Tongue (tissue), 2 donors: Measurements from ENCODE around the gene RNF113B. TPM values are rescaled to one million over a fixed set of nuclear protein-coding genes. Genes with fewer than 3 reads are reported as not detected.

Experiments
- DNase-seq: peaks from one replicate; pipeline ENCODE4 v3.0.0-alpha.2; 2015
- total RNA-seq: library from RNA; depleted of rRNA; stranded (reverse); fragments of >200 nt; gene quantifications from one replicate; pipeline ENCODE4 v1.2.3, GENCODE V29; 2014

Gene RNF113B
- total RNA-seq, 1 donor from 2014 or later, result not detected

DNA sequence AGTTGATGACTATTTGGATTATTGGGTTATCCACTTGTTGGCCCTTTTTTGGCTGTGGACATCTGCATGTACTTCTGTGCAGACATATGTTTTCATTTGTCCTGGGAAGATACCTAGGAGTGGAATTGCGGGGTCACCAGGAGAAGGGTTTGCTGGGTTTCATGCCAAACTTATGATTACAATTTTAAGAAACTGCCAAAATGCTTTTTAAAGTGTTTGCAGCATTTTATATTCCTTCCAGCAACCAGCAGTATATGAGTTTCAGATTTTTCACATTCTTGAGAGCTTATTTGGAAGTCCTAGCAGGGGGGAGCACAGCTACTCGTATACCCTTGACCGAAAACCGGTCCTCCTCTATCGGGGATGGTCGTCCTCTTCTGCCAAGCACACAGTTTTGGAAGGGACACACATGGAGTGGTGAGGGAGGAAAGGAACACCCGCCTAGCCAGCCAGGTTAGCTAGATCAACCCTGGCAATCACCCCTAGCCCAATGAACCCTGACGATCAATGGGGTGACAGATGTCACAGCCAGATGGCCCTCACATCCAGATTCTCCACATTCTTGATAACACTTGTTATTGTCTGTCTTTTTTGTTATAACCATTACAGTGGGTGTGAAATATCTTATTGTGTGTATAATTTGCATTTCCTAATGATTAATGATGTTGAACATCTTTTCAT lies 26.7 kb upstream of the RNF113B start:
- no peak for DNase-seq

DNA sequence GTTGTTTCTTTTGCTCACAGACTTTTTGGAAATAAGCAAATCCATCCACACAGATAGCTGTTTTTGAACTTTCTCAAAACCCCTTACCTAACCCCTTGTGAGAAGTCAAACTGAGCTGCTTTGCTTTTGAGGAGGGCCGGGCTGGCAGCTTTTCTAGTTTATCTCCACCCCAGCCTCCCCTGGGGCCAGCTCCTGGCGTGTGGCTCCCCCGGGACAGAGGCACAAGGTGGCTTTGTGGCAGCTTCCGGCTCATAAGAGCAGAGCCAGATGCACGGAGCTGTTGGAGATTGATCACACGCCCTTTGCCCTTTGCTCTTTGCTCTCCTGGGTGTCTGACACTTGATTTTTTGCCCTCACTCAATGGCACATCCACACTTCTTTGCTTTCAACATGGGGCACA lies 24.9 kb upstream of the RNF113B start:
- DNase-seq, result no peak

DNA sequence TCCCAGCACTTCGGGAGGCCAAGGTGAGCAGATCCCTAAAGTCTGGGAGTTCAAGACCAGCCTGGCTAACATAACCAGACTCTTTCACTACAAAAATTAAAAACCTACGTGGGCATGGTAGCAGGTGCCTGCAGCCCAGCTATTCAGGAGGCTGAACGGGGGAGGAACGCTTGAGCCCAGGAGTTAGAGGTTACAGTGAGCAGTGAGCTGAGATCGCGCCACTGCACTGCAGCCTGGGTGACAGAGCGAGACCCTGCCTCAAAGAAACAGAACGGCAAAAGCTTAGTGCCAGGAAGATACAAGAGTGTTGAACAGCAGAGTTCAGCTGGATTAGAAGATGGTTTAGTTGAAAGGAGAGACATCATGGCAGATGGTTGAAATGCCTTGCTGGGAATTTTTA lies 24.1 kb upstream of the RNF113B start:
- no peak for DNase-seq

DNA sequence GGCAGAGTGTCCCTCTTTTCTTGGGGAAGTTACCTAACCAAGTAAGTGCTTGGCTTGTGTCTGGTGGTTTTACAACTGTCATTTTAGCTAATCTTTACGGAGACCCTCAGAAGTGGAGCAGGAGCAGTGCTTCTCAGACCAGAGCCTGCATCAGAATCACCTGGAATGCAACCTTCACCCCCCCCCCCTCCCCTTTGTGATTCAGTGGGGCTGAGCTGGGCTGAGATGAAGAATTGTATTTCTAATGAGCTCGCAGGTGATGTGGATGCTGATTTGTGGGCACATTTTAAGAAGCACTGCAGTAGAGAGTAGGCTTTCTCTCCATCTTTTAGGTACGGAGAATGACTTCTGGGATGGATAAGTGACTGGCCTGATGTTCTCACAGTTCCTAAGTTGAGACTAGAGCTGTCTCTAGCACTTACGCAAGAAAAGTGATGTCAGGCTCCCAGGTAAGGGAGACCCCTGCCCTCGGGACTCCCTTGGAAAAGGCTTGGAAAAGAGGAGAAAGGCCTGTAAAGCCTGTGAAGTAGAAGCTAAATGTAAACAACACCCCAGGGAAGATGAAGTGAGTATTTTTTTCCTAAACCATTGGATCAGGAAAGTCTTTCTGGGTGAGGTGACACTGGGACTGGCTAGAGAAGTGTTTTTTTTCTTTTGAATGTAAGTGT lies 23.3 kb upstream of the RNF113B start:
- no peak for DNase-seq

DNA sequence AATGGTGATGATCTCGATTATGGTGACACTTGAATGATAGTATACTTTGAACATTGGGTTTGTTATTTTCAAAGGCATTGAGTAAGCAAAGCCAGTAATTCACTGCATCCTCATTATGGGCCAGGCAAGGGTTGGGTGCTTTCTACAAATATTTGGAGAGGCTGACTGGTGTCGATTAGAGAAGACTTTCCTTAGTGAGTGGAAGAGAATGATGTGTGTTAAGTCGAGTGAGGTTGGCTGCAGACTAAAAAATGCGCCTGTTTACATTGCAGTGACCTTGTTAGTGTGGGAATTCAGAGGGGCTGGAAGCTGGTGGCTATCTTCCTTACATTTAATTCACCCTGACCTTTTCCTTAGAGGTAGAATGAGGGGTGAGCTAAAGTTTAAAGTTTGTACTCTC lies 22.4 kb upstream of the RNF113B start:
- no peak for DNase-seq

DNA sequence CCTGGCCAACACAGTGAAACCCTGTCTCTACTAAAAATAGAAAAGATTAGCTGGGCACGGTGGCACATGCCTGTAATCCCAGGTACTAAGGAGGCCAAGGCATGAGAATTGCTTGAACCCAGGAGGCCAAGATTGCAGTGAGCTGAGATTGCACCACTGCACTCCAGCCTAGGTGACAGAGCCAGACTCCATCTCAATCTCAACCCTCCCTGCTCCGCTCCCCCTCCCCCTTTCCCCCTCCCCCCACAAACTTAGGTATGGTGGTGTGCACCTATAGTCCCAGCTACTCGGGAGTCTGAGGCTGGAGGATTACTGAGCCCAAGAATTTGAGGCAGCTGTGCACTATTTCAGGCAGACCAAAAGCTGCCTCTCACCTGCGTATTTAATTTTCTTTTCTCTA lies 21.6 kb upstream of the RNF113B start:
- DNase-seq, result no peak

DNA sequence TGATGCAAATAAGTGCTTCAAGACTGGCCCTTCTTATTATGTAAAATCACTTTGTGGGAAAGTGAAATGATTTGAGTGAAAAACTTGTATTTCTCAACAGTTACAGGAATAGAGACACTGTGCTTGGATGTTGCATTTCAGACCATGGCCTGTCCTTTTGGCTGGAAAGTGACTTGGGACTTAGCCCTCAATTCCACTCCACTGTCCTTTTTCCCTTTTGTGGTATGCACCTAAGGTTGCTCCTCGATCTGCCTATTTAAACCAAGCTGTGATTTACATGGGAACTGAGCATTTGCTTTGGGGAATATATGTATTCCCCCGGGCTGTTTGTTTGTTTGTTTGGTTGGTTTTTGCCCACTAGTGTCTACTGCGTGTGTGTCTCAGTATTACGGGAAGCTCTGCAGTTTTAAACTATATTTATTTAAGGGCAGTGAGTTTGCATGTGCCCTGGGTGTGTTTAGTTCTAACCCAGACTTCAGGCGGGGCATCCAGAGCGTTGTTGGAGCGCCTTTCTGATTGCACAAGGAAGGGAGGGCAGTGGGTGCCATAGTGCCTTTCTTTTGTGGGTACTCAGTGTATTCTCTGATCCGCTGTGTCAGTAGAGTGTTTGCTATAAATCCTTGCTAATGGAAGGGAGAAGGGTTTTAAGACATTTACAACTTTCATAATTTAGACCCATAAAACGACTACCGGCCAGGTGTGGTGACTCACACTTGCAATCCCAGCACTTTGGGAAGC lies 18.2 kb upstream of the RNF113B start:
- no peak for DNase-seq

DNA sequence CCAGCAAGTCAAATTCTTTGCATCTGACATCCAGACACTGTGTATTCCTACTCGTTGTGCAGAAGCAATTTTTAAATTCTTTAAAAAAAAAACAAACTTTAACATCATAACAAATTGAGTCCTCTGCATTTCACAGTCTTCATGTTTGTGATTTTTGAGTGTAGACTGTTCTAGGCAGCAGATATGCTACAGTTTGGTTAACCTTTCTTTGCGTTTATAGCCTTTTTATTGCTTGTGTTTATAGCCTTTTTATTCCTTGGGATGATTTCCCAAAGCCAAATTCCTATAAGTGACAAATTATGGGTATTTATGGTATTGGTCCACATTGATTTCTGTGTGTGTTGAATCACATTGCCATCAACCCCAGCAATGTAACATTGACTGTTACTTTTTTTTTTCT lies 14.9 kb upstream of the RNF113B start:
- no peak for DNase-seq

DNA sequence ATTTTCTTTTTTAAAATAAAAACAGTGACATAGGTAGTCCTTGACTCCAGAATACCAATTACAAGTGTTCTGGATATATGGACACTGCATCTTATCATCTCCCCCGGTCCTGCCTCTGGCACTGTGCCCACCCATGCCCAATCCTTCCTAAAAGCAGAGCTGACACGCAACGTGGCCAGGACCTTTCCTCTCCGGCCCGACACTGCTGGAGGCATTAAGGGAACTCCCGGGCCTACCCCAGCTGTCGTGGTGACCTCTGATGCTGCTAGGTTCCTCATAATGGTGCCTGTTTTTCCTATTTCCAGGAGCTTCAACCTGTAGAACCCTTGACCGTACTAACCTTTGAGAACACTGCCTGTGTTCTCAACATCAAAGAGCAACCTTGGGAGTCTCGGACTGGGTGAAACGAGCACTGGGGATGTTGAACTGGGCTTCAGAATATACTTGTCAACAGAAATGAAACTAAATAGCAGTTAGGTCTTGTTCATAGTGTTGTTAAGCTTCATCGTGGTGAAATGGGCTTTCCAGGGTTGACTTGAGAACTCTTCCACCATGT lies 13.9 kb upstream of the RNF113B start:
- no peak for DNase-seq

DNA sequence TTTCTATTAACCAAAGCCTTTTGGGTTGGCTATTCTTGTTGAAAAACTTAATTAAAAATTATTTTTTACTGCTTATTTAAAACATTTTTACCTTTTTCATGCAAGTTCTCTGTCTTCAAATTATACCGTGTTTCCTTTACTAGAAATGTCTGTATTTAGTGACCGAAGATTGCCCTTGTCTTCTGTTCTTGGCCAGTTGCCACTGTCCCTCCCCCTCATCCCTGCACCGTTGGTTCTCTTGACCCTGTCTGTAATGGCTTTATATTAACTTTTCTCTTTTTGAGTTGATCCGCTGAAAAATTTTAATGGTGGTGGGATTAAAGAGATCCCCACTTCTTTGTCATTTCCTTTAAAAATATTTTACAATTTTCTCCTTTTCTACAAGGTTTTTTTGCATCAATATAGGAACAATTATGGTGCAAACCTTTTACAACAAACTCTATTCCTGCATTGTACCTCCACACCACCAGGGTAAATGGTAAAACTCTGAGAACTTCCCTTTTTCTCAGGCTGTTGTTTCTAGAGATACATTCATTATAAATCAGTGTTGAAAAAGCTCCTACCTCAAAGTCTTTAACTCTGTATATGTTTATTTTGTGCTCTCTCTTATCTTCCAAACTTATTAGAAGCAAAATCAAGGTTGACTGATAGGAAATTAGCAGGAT lies 12.9 kb upstream of the RNF113B start:
- DNase-seq, result no peak

DNA sequence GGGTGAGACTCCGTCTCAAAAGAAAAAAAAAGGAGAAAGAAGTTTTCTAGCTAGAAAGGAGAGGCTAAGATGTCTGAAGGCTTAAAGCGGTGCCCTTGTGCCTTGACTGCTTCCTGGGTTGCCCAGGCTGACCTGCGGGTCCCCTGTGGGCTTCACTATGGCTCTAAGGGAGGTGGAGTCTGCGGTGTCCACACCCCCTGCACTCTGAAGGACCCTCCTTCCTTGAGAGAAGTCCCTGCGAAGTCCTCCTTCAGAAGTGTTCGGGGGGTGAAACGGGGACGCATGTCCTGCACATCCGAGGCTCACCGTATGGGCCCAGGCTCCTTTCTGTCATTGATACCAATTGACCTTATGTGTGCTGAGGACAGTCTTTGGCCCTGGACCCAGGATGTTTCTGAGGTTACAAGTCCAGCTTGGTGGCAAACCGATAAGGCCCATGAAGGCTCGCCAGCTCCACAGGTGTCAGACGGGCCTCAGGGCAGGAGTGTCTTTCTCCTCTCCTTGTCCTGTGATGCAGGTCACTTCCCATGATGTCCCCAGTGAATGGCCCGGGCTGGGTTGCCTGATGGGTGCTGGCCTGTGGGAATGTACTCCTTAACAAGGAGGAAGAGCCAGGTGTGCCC lies 11.6 kb upstream of the RNF113B start:
- no peak for DNase-seq

DNA sequence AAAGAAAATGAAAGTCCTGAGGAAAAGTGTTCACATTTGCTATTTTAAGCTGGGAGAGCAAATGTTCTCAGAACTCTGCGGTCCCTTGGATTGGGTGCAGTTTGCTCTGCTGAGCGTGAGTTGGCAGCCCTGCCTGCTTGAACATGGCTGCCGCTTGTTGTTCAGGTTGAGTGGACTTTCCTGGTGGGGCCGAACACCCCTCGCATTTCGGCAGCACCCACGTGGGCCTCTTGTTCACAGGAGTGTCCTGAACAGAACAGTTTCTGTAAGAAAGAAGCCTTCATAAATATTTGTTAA lies 10.8 kb upstream of the RNF113B start:
- DNase-seq, result no peak

DNA sequence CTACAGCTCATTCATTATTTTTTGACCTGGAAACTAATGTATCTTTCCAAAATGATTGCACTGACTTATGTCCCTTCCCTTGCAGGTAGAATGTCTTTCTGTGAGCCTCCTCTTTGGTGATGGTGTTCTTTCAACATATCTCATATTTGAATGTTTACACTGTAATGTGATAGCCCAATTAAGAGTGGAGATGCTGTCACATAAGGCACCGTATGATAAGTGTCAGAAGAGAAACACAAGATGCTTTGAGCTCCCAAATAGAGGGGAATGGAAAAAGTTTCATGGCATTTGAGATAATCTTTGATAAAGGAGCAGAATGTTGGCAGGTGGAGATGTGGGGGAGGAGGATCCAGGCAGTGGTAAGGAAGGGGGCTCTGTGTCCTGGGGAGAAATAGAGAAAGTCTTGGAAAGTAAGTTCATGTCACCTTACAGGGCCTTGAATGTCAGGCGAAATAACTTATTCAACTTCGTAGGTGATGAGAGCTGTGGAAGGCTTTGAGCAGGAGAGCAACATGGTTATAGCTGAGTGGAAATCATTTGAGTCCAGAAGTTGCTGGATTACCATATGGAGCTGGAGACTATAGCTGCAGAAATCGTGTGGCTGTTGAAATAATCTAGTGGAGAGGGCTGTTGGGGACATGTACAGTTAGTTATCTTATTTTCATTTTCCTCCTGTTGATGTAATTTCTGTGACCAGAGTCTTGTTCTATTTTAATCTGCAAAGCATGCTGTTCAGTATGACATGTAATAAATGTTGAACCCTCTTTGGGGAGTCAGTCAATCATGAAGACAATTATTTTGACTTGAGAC lies 10.3 kb upstream of the RNF113B start:
- DNase-seq, result no peak

DNA sequence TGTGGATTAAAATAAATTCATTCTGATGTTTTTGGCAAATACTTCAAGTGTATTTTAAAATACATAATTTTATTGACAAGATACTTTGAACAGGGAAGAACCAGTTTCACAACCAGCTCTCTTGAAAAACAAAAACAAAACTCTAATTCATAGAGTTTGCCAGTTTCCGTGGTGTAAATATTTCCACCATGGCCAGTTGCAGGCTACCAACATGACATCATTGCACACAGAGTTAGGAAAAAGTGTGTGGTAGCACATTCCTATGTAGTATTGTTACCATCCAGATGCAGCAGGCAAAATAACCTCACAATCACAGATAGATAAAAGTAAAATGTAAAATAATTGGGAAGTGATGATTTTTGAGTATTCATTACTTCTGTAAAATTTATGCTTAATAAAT lies 7.7 kb upstream of the RNF113B start:
- no peak for DNase-seq

DNA sequence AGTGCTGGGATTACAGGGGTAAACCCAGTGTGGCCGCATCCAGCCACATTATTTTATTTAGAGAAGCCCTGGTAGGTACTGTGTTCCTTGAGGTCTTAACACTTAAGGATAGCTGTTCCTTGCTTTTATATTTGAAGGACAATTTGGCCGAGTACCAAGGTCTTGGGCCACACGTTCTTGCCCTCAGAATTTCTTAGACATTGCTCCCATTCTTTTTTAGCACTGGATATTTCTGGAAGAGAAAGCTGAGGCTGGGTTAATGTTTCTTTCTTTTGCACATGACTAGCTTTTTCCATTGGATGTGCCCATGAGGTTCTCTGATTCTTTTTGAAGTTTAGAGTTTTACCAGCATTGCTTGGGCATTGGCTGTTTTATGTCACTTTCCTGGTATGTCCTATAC lies 5.5 kb upstream of the RNF113B start:
- no peak for DNase-seq

DNA sequence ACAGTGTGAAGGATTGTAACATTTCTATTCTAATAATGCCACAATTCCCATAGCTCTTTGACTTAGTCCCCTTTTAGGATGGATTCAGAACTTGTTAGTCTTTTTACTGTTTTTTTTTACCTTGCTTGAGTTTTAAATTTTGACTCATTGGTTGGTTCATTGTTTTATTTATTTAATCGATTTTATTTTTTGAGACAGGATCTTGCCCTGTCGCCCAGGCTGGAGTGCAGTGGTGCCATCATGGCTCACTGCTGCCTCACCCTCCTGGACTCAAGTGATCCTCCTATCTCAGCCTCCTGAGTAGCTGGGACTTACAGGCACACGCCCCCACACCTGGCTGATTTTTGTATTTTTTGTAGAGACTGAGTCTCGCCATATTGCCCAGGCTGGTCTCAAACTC lies 5.1 kb upstream of the RNF113B start:
- no peak for DNase-seq

DNA sequence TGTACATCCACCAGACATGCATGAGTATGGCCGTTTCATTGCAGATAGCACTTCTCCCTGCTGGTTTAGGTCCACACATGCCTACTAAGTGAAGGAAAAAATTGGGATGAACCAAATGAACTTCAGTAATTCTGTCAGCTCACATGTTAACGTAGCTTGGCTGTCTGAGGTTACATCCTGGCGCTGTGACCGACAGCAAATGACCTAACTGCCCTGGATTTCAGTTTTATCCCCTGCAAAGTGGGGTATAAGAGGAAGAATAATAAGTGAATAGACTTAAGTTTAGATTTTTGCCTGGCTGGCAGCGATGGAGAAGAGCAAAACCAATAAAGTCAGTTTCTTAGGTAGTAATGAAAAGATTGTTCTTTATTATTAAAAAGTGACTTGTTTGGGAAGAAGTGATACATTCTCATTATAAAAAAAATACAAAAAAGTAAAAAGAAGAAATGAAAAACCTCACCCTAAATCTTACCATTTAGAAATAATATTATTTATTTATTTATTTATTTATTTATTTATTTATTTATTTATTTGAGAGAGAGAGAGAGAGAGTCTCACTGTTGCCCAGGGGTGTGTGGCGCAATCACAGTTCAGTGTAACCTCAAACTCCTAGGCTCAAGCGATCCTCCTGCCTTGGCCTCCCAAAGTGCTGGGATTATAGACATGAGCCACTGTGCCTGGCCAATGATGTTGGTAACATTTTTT lies 4.2 kb upstream of the RNF113B start:
- DNase-seq, result no peak

DNA sequence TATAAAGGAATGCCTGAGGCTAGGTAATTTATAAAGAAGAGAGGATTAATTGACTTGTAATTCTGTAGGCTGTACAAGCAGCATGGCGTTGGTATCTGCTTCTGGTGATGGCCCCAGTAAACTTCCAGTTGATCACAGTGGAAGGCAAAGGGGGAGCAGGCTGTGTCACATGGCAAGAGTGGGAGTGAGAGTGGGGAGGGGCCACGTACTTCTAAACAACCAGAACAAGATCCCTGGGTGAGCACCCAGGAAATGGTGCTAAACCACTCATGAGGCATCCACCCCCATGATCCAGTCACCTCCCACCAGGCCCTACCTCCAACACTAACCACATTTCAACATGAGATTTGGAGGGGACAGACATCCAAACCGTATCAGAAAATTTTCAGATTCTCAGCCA lies 3.0 kb upstream of the RNF113B start:
- DNase-seq, result no peak

DNA sequence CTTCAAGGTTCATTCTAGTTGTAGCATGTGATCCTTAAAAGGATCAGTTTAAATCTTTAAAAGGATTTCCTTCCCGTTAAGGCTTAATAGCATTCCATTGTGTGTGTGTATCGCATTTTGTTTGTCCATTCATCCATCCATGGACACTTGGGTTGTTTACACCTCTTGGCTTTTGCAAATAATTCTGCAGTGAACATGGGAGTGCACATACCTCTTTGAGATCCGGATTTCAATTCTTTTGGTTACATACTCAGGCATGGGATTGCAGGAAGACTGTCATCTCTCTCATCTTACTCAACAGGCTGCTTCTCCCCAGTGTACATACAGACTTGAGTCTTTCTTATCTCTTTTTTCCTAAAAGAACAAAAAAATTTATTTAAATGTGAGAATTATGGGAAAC lies 1.2 kb downstream of the RNF113B start:
- DNase-seq, result no peak

DNA sequence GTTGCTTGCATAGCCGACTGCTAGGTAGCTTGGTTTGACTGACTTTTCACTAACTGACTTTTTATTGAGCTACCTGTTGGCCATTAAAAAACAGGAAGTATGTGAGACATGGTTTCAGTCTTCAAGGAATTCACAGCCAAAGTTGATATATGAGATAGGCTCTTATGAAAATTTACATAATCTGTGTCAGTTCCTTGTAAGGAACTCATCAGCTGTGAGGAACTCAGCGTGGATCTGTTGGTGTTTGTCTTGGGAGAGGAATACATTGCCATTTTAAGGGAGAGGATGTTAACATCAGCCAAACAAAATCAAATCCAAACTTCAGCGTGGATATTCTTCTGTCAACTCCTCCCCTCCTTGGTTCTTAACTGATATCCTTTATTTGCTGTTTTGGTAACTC lies 2.0 kb downstream of the RNF113B start:
- DNase-seq, result no peak

DNA sequence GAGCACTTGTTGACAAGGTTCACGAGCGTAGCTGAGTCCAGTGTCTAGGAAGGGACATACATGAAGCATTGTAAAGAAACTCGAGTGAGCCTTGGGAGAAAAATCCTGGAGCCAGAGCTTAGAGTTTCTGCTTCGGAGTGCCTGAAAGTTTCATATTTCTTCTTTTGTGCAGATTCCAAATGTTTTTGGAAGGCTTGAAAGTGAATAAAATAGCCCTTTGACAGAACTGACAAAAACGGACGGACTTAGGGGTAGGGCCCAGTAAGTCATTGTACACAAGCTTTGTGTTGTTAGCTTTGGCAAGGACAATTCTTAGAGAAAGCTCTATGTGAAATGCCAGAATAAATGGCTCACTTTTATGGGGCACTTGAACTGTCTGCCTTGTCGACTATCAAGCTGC lies 2.8 kb downstream of the RNF113B start:
- peak; percentile 60 for DNase-seq
